Common myeloid progenitor, CD34-positive (primary cell): ENCODE data around the gene ANKRD11.

Experiments
- CTCF ChIA-PET: fragments of 350-600 bp; sonication (Branson Sonifier 250); formaldehyde crosslinking; loops from one replicate; lab custom pipeline; 2021; ENCODE audit warnings: antibody characterized with exemption; lab: Charles Lee
- POLR2A ChIA-PET: fragments of 350-600 bp; sonication (Branson Sonifier 250); formaldehyde crosslinking; loops from one replicate; lab custom pipeline; 2021; ENCODE audit warnings: antibody characterized with exemption; lab: Charles Lee
- DNase-seq, 3 donors: peaks; one replicate each; pipeline versions ENCODE4 v3.0.0 to v3.0.0-alpha.2; 2013
- H3K27ac ChIP-seq, 2 experiments: 1 replicate in 1 of 2; 2 replicates in 1 of 2; pipeline ENCODE4 v1.7.0; 2013; ENCODE audit warnings: inconsistent platforms in 2 of 2, low read length in 2 of 2, mild to moderate bottlenecking in 2 of 2, low read depth in 1 of 2, moderate library complexity in 1 of 2; ENCODE audit not compliant: severe bottlenecking in 2 of 2, insufficient read depth in 1 of 2, poor library complexity in 1 of 2
- H3K27me3 ChIP-seq, 5 experiments: replicated peaks in 2 of 5; 1 replicate in 3 of 5; 2 replicates in 2 of 5; pipeline versions ENCODE4 v1.6.1 to v1.7.0; 2013; ENCODE audit warnings: low read length in 4 of 5, mild to moderate bottlenecking in 2 of 5, moderate library complexity in 2 of 5, inconsistent platforms in 1 of 5; ENCODE audit not compliant: insufficient read depth in 5 of 5, control insufficient read depth in 4 of 5
- H3K36me3 ChIP-seq, 4 experiments: 1 replicate in 2 of 4; 2 replicates in 2 of 4; pipeline versions ENCODE4 v1.6.1 to v1.7.0; 2013; ENCODE audit warnings: low read length in 3 of 4, control low read depth in 1 of 4, mild to moderate bottlenecking in 1 of 4; ENCODE audit not compliant: control insufficient read depth in 4 of 4, insufficient read depth in 4 of 4
- H3K4me1 ChIP-seq, 4 experiments: 1 replicate in 3 of 4; 2 replicates in 1 of 4; pipeline versions ENCODE4 v1.6.1 to v1.7.1; 2013; ENCODE audit warnings: low read length in 3 of 4, mild to moderate bottlenecking in 3 of 4, control low read depth in 1 of 4, inconsistent platforms in 1 of 4, moderate library complexity in 1 of 4; ENCODE audit not compliant: control insufficient read depth in 4 of 4, insufficient read depth in 4 of 4; ENCODE audit errors: control extremely low read depth in 1 of 4
- H3K4me3 ChIP-seq, 7 experiments: 1 replicate in 4 of 7; 2 replicates in 3 of 7; pipeline versions ENCODE4 v1.5.1 to v1.7.0; 2013; ENCODE audit warnings: mild to moderate bottlenecking in 7 of 7, low read length in 6 of 7, moderate library complexity in 6 of 7, inconsistent platforms in 2 of 7, low read depth in 2 of 7, control low read depth in 1 of 7; ENCODE audit not compliant: insufficient read depth in 4 of 7, control insufficient read depth in 1 of 7; ENCODE audit errors: extremely low read depth in 1 of 7
- H3K9me3 ChIP-seq, 5 experiments: 1 replicate in 4 of 5; 2 replicates in 1 of 5; pipeline versions ENCODE4 v1.6.1 to v1.7.1; 2013; ENCODE audit warnings: low read length in 4 of 5, mild to moderate bottlenecking in 2 of 5, inconsistent platforms in 1 of 5, low read depth in 1 of 5, moderate library complexity in 1 of 5; ENCODE audit not compliant: control insufficient read depth in 4 of 5, insufficient read depth in 2 of 5; ENCODE audit errors: control extremely low read depth in 1 of 5
- whole genome bisulfite sequencing: methylation state at CpG from one replicate; pipeline ENCODE4 v1.1.5; 2013; ENCODE audit not compliant: insufficient coverage; 5-methylcytosine and 5-hydroxymethylcytosine counted together

ANKRD11 gene

DNA sequence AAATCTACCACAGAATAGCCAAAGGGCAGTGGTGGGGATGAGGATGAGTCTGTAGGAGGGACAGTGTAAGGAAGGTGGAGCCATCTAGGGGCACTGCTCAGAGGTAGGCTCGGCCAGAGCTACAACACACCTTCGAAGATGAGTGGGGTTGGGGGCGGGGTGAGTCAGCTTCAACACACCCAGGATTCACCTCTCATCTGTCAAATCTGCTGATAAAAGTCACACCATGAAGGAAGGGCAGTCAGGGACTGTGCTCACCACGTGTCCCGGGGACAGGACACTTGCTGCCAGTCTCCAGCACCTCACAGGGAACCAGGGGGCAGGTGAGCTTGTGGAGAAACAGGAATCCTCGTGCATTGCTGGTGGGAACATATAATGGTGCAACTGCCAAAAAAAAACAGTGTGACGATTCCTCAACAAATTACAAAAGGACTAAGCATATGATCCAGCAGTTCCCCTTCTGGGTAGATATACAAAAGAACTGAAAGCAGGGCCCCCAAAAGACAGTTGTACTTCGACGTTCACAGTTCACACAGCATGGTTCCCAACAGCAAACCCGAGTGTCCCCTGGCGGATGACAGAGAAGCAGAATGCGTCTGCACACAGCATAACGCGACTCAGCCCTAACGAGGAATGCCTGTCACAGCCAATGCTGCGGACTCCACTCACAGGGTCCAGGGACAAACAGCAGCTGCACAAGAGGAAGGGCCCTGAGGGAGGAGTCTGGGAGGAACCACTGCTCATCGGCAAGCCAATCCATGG lies 133.1 kb downstream of the ANKRD11 start:
- ChIA-PET CTCF (interaction anchor here (1.1 to 3.8 kb wide), 9 partner anchors 9 to 131 kb away, joined by 3 to 14 read pairs (median 6); no protein-coding TSS in a partner anchor), POLR2A (no interaction called here)
- DNase-seq: peak; percentile 47 to 82 (median 75)
- Histone ChIP-seq H3K36me3 (peaks cover 0 to 5% (median 1%) of the 10 kb centered on the region in 4 experiments), H3K27me3 (no peaks in the 10 kb centered on the region), H3K27ac (peak overlapping the region in 1 of 2 experiments; percentile 39), H3K9me3 (no peaks in the 10 kb centered on the region), H3K4me1 (peaks cover 34 to 73% (median 61%) of the 10 kb centered on the region in 4 experiments), H3K4me3 (peak overlapping the region in 2 of 7 experiments; percentile 3 to 7)
- WGBS: 38% methylated on average over 14 of the region's 17 CpGs

DNA sequence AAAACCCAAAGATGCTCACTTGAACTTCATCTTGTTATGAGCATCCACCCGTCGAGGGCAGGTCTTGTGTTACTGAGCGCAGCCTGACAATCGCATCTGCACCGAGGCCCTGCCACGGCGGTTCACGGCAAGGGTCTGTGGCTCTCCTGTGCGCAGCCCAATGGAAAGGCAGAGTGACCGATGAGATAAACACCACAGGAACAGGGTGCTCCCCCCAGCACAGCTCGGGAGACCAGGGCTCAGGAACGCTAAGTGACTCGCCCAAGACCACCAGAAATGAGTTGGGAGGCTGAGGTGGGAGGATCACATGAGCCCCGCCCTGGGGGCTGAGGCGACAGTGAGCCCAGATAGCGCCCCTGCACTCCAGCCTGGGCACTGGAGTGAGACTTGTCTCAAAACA lies 134.7 kb downstream of the ANKRD11 start:
- Histone ChIP-seq H3K27ac (no peak overlapping the region), H3K27me3 (no peaks in the 10 kb centered on the region), H3K4me3 (no peak overlapping the region), H3K4me1 (peaks cover 21 to 60% (median 50%) of the 10 kb centered on the region in 4 experiments), H3K36me3 (peaks cover 0 to 10% (median 3%) of the 10 kb centered on the region in 4 experiments), H3K9me3 (no peaks in the 10 kb centered on the region)
- ChIA-PET POLR2A (no interaction called here), CTCF (interaction anchor here (1.8 kb wide), 1 partner anchor 10 kb away, joined by 6 read pairs; no protein-coding TSS in a partner anchor)
- DNase-seq: no peak
- WGBS: 95% methylated on average over 15 of the region's 16 CpGs

DNA sequence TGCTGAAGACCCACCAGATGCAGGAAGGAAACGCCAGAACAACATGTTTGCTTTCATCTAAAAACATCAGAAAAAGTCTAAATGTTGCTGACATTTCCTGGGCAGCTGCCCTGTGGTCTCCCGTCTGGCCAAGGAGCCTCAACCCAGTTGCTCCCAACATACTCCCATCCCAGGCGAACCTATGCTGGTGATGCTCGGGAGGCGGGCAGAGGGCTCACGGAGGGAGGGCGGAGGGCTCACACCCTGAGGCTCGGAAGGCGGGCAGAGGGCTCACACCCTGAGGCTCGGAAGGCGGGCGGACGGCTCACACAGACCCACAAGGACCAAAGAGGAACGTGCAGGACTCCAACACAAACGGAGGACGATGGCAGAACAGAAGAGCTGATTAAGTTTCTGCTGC lies 135.4 kb downstream of the ANKRD11 start:
- CTCF ChIA-PET: interaction anchor here (1.0 kb wide), 1 partner anchor 22 kb away, joined by 4 read pairs; no protein-coding TSS in a partner anchor
- POLR2A ChIA-PET: no interaction called here
- Histone ChIP-seq H3K27ac (no peak overlapping the region), H3K27me3 (no peaks in the 10 kb centered on the region), H3K36me3 (peaks cover 0 to 11% (median 4%) of the 10 kb centered on the region in 4 experiments), H3K4me1 (peaks cover 14 to 53% (median 43%) of the 10 kb centered on the region in 4 experiments), H3K4me3 (no peak overlapping the region), H3K9me3 (no peaks in the 10 kb centered on the region)
- no peak for DNase-seq
- 100% methylated on average over 11 of the region's 16 CpGs for WGBS

DNA sequence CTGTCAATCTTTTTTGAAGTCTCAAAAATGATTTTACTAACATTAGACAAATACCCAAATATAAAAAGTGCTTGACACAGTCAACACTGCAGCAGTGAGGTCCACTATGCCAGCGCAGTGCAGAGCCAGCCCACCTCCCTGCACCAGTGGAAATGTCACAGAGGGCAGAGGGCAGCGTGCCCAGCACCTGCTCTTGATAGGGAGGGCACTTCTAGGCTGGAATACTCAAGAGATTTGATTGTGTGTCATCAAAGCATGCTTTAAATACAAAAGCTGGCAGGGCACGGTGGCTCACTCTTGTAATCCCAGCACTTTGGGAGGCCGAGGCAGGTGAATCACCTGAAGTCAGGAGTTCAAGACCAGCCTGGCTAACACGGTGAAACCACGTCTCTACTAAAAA lies 136.0 kb downstream of the ANKRD11 start:
- Histone ChIP-seq H3K4me1 (peaks cover 9 to 46% (median 36%) of the 10 kb centered on the region in 4 experiments), H3K9me3 (no peaks in the 10 kb centered on the region), H3K36me3 (peaks cover 0 to 11% (median 4%) of the 10 kb centered on the region in 4 experiments), H3K4me3 (no peak overlapping the region), H3K27ac (no peak overlapping the region), H3K27me3 (no peaks in the 10 kb centered on the region)
- DNase-seq: no peak
- ChIA-PET CTCF (interaction anchor here (1.0 to 2.1 kb wide), 4 partner anchors 11 to 29 kb away, joined by 3 to 8 read pairs (median 4); no protein-coding TSS in a partner anchor), POLR2A (interaction anchor here (0.6 kb wide), 1 partner anchor 103 kb away, joined by 7 read pairs; no protein-coding TSS in a partner anchor)
- WGBS: 96% methylated on average over 6 of the region's 6 CpGs

DNA sequence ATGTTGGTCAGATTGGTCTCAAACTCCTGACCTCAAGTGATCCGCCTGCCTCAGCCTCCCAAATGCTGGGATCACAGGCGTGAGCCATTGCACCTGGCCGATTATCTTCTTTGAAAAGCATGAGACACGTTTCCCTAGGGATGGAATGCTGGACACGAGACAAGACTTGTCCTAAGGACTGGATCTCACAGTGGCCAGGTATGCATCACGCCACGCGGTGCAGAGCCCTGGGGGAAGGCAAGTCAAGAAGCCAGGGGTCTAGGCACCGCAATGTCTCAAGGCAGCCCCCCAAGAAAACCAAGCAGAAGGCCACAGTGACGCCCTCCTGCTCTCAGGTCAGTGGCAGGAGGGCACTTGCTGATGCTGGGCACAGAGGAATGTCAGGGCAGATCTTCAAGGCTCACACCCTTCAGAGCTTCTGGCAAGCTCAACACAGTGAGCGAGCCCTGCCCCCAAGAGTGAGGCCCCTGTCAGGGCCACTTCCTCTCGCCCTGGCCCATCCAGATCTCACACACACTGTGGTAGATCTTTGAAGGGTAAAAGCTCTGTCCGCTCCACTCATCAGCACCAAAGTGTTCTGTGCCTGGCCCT lies 138.2 kb downstream of the ANKRD11 start:
- Histone ChIP-seq H3K27ac (peak overlapping the region in 1 of 2 experiments; percentile 2), H3K4me3 (no peak overlapping the region), H3K27me3 (no peaks in the 10 kb centered on the region), H3K9me3 (no peaks in the 10 kb centered on the region), H3K4me1 (peaks cover 0 to 25% (median 15%) of the 10 kb centered on the region in 4 experiments), H3K36me3 (peaks cover 0 to 11% (median 4%) of the 10 kb centered on the region in 4 experiments)
- DNase-seq: peak in 2 of 3 donors; percentile 26 to 46
- ChIA-PET POLR2A (no interaction called here), CTCF (interaction anchor here (0.8 to 2.1 kb wide), 2 partner anchors 14 to 17 kb away, joined by 3 to 8 read pairs; no protein-coding TSS in a partner anchor)
- 89% methylated on average over 12 of the region's 13 CpGs for WGBS

DNA sequence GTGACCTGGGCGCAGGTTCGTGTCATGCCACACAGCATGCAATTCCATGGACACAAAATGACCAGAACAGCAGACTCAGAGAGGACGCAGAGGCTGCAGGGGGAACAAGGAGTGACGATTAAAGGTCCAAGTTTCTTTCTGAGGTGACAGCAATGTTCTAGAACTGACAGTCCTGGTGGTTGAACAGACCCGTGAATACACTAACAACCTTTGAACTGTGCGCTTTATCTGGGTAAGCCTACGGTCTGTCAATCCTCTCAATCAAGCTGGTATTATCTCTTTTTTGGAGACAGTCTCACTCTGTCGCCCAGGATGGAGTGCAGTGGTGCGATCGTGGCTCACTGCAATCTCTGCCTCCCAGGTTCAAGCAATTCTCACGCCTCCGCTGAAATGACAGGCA lies 138.7 kb downstream of the ANKRD11 start:
- ChIA-PET POLR2A (no interaction called here), CTCF (no interaction called here)
- no peaks in the 10 kb centered on the region for H3K27me3 ChIP-seq
- no peaks in the 10 kb centered on the region for H3K9me3 ChIP-seq
- peak overlapping the region in 1 of 2 experiments; percentile 1 for H3K27ac ChIP-seq
- H3K4me1 ChIP-seq: peaks cover 0 to 20% (median 12%) of the 10 kb centered on the region in 4 experiments
- DNase-seq: no peak
- no peak overlapping the region for H3K4me3 ChIP-seq
- WGBS: 93% methylated on average over 8 of the region's 12 CpGs
- peaks cover 0 to 11% (median 4%) of the 10 kb centered on the region in 4 experiments for H3K36me3 ChIP-seq
